ENCODE measurements around the gene KLC4. TPM values are rescaled to one million over a fixed set of nuclear protein-coding genes. Genes with fewer than 3 reads are reported as not detected.

Gene KLC4
- total and polyA plus RNA-seq, 11 donors = 18.8 to 35.4 (median 26.9) TPM

- Histone ChIP-seq H3K4me1 (peaks cover 0 to 5% (median 0%) of the 10 kb centered on the region in 12 donors), H3K9me3 (no peaks in the 10 kb centered on the region), H3K4me3 (no peak overlapping the region), H3K27me3 (no peaks in the 10 kb centered on the region), H3K27ac (no peak overlapping the region), H3K36me3 (no peaks in the 10 kb centered on the region)
- no peak for TF ChIP-seq POLR2A (IDR thresholded peaks at IDR 0.05)
- TF ChIP-seq CTCF (IDR thresholded peaks at IDR 0.05) = no peak
- intact Hi-C loops (cut with DNase I) = no loop called here
- WGBS, 4 donors = 73 to 83% (median 82%) methylated on average over 5 of the region's 5 CpGs
- DNase-seq (no peak), ATAC-seq (no peak)
Measured at GRCh38 chr6:43091020-43091419, 31.6 kb downstream of the KLC4 start.

GRCh38 chr6:43091436-43091991 lies 32.1 kb downstream of the KLC4 start:
- Histone ChIP-seq H3K4me3 (no peak overlapping the region), H3K4me1 (peaks cover 0 to 10% (median 0%) of the 10 kb centered on the region in 12 donors), H3K36me3 (no peaks in the 10 kb centered on the region), H3K27ac (no peak overlapping the region), H3K27me3 (no peaks in the 10 kb centered on the region), H3K9me3 (no peaks in the 10 kb centered on the region)
- DNase-seq (no peak), ATAC-seq (no peak)
- 85 to 90% (median 87%) methylated on average over 10 of the region's 10 CpGs for WGBS, 4 donors
- TF ChIP-seq CTCF (IDR thresholded peaks at IDR 0.05) (no peak), POLR2A (IDR thresholded peaks at IDR 0.05) (no peak)
- intact Hi-C loops (cut with DNase I) = no loop called here

DNA sequence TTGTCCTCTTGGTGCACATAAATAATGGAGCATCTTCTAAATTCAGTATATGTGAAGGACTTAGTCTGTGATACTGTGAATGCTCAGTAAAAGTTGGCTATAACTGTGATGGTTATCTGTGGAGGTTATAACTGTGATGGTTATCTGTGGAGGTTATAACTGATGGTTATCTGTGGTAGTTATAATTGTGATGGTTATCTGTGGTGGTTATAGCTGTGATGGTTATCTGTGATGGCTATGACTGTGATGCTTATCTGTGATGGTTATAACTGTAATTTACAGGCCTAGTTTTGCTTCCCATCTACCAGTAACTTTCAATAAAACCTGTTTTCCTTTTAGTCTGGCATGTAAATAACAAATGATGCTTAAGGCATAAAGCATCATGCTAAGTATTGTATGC lies 33.2 kb downstream of the KLC4 start:
- H3K4me3 ChIP-seq = no peak overlapping the region
- no peaks in the 10 kb centered on the region for H3K36me3 ChIP-seq
- H3K27ac ChIP-seq = no peak overlapping the region
- no peak for TF ChIP-seq CTCF (IDR thresholded peaks at IDR 0.05)
- TF ChIP-seq POLR2A (IDR thresholded peaks at IDR 0.05) = no peak
- H3K9me3 ChIP-seq = no peaks in the 10 kb centered on the region
- H3K27me3 ChIP-seq = no peaks in the 10 kb centered on the region
- intact Hi-C loops (cut with DNase I) = no loop called here
- no peak for ATAC-seq
- peaks cover 0 to 20% (median 3%) of the 10 kb centered on the region in 12 donors for H3K4me1 ChIP-seq
- no peak for DNase-seq

DNA sequence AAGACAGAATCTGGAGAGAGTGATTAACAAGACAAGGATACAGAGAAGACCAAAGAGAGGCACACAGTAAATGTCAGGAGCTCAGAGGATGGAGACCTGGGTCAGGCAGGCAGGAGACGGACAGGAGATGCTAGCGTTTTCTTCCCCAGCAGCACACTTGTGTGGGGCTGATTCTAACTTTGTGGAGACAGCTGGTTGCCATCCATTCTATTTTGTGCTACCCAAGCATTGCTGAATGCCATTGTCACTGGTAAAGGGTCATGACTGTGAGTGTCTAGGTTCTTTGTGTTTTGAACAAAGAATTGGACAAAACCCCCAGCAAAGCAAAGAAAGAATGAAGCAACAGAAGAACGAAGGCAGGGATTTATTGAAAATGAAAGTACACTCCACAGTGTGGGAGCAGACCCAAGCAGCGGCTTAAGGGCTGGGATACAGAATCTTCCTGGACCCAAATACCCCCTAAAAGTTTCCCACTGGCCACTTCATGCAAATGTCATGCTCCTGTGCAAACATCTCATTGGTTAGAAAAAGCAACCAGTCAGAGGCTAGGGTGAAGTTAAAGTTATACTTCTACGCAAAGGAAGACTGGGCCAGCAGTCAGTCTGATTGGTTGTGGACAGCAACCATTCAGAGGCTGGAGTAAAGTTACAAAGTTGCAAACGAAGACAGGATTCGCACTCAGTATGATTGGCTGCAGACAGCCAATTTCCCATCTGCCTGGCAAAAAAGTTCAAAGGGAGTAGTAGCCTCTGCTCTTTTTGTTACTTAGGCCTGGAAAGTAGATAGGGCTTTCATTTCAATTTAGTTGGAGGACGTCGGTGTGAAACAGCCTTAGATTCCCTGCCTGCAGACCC lies 34.2 kb downstream of the KLC4 start:
- DNase-seq (peak in 3 of 5 donors; percentile 27 to 37 (median 30)), ATAC-seq (peak; percentile 65 to 87 (median 78))
- H3K36me3 ChIP-seq = no peaks in the 10 kb centered on the region
- peaks cover 0 to 20% (median 3%) of the 10 kb centered on the region in 12 donors for H3K4me1 ChIP-seq
- no peaks in the 10 kb centered on the region for H3K9me3 ChIP-seq
- H3K27me3 ChIP-seq = no peaks in the 10 kb centered on the region
- TF ChIP-seq POLR2A (IDR thresholded peaks at IDR 0.05) = peak in 1 of 2 donors; percentile 25
- no peak for TF ChIP-seq CTCF (IDR thresholded peaks at IDR 0.05)
- peak overlapping the region in 6 of 12 donors; percentile 1 to 81 (median 26) for H3K27ac ChIP-seq
- WGBS, 4 donors = 62 to 74% (median 67%) methylated on average over 9 of the region's 9 CpGs
- H3K4me3 ChIP-seq = peak overlapping the region in 9 of 12 donors; percentile 22 to 49 (median 32)
- intact Hi-C loops (cut with DNase I) = no loop called here

Data from heart left ventricle (tissue), 16 donors.